ENCODE results near the gene SPAG4. TPM values are rescaled to one million over a fixed set of nuclear protein-coding genes. Genes with fewer than 3 reads are reported as not detected.

SPAG4 gene
- total RNA-seq, 1 donor from 2014 or later = 2.4 TPM

DNA sequence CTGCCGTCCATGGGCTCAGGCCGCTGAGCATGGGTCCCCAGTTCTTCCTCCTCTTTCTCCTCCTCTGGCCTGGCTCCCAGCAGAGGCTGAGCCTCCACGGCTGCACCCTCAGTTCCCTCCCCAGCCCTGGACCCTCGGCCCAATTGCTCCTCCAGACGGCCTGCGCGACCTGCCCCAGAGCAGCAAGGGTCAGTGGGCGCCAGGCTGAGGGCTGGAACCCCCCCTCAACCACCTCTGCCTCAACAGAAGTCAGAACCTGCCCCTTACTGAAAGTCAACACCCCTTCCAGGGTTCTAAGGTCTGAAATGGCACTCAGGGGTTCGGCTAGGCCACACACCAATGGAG lies 15.9 kb upstream of the SPAG4 start:
- no peaks in the 10 kb centered on the region for H3K36me3 Mint-ChIP-seq
- no peak overlapping the region for H3K4me3 Mint-ChIP-seq
- no peak for DNase-seq (ENCODE audit: extremely low spot score, unreplicated experiment)
- no peaks in the 10 kb centered on the region for H3K4me1 Mint-ChIP-seq (ENCODE audit: unreplicated experiment)
- H3K27ac Mint-ChIP-seq = no peak overlapping the region
- no peaks in the 10 kb centered on the region for H3K9me3 Mint-ChIP-seq
- TF ChIP-seq, protein P1, sequence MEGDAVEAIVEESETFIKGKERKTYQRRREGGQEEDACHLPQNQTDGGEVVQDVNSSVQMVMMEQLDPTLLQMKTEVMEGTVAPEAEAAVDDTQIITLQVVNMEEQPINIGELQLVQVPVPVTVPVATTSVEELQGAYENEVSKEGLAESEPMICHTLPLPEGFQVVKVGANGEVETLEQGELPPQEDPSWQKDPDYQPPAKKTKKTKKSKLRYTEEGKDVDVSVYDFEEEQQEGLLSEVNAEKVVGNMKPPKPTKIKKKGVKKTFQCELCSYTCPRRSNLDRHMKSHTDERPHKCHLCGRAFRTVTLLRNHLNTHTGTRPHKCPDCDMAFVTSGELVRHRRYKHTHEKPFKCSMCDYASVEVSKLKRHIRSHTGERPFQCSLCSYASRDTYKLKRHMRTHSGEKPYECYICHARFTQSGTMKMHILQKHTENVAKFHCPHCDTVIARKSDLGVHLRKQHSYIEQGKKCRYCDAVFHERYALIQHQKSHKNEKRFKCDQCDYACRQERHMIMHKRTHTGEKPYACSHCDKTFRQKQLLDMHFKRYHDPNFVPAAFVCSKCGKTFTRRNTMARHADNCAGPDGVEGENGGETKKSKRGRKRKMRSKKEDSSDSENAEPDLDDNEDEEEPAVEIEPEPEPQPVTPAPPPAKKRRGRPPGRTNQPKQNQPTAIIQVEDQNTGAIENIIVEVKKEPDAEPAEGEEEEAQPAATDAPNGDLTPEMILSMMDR (conservative IDR thresholded peaks at IDR 0.05) = no peak
- H3K27me3 Mint-ChIP-seq = peaks cover 69% of the 10 kb centered on the region

DNA sequence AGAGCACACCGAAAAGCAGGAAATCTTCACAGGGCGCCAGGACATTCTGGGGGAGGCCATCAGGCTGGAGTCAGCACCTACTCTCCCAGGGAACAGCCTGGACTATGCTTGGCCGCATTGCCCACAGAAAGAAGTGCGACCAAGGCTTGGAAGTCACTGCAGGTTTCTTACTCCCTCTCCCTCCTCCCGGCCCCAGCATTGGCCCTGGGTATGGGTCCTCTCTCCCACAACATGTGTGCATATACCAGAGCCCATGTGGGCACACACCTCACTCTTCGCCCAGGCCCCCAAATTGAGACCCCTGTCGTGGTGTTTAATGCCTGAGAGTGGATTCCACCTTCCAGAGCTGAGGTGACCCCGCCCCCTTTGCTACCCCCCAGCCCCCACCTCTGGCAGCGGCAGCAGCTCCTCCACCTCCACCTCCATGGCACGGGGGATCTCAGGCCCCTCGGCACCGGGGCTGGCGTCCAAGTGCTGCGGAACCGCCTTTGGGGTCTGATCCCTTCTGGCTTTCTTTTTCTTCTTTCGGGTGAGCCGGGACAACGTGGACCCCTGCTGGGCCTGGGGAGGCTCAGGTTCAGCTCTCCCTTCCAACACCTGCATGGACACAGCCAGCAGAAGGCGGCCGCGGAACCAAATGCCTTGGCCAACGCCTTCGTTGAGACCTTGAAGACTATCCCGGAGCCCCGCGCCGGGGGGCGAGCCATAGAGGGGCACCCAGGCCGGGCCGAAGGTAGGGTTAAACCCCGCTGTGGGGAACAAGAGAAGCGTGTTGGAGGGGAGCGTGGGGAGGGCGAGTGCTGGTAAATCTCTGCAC lies 15.2 kb upstream of the SPAG4 start:
- TF ChIP-seq, protein P1 (conservative IDR thresholded peaks at IDR 0.05) = no peak
- H3K27ac Mint-ChIP-seq = no peak overlapping the region
- no peaks in the 10 kb centered on the region for H3K4me1 Mint-ChIP-seq (ENCODE audit: unreplicated experiment)
- H3K9me3 Mint-ChIP-seq = no peaks in the 10 kb centered on the region
- H3K27me3 Mint-ChIP-seq = peaks cover 75% of the 10 kb centered on the region
- H3K36me3 Mint-ChIP-seq = no peaks in the 10 kb centered on the region
- DNase-seq (ENCODE audit: extremely low spot score, unreplicated experiment) = no peak
- peak overlapping the region; percentile 85 for H3K4me3 Mint-ChIP-seq

DNA sequence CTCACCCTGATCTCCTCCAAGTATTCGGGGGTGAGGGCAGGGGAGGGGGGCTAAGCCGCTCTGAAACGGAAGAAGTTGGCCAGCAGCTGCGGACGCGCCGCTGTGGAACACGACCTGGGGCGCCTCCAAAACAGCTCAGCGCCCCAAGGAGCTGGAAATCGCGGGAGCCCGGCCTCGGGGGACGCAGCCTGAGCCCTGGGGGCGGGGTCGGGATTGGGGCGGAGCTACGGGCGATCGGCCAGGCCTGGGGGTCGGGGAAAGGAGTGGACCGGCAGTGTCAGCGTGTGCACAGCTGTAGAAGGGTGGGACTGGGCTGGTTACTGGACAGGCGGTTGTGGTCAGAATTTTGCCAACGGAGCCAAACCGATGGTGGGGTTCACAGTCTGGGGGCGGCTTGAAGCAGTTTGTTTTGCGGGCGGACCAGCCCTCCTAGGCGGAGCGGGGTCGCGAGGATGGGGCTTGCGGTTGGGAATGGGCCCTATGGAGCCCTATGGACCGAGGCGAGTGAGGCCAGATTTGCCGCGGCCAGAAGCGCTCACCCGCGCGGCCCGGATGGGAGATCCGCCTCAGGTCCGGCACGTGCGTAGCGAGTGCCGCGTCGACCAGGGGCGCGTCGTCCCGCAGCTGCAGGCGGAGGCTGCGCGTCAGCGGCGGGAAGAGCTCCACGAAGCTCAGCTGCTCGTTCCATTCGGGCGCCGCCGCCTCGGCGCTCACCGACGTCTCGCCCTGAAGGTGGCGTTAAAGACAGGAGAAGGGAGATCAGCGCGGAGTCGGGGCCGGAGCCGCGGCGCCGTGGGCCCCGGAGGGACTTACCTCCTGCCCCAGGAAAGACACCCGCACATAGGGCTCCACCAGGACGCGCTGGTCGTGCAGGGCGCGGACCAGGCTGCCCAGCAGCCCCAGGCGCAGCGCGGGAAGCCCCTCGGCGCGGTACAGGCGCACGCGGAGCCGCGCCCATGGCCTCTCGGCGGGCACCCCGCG lies 14.3 kb upstream of the SPAG4 start:
- H3K36me3 Mint-ChIP-seq = no peaks in the 10 kb centered on the region
- H3K27me3 Mint-ChIP-seq = peaks cover 75% of the 10 kb centered on the region
- no peaks in the 10 kb centered on the region for H3K4me1 Mint-ChIP-seq (ENCODE audit: unreplicated experiment)
- peak overlapping the region; percentile 62 for H3K27ac Mint-ChIP-seq
- DNase-seq (ENCODE audit: extremely low spot score, unreplicated experiment) = no peak
- TF ChIP-seq, protein P1 (conservative IDR thresholded peaks at IDR 0.05) = peak; percentile 54
- H3K9me3 Mint-ChIP-seq = no peaks in the 10 kb centered on the region
- H3K4me3 Mint-ChIP-seq = peak overlapping the region; percentile 85

DNA sequence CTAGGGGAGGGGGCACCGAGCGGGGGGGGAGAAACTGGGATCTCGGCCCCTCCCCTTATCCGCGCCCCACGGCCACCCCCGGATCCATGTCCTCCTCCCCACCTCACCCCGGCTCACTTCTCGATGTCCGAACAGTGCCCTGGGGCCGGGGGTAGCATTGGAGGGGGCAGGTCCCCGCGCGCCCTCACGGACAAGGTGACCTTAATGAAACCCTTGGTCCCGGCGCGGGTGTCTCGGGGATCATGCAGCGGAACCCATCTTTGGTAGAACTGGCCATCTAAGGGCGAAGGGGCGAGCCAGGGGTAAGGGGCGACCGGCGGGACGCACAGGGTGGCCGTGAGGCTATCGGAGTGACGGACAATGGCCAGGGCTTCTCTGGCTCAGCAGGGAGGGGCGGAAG lies 13.6 kb upstream of the SPAG4 start:
- H3K36me3 Mint-ChIP-seq = no peaks in the 10 kb centered on the region
- peaks cover 3% of the 10 kb centered on the region for H3K4me1 Mint-ChIP-seq (ENCODE audit: unreplicated experiment)
- no peak overlapping the region for H3K27ac Mint-ChIP-seq
- peak overlapping the region; percentile 34 for H3K4me3 Mint-ChIP-seq
- H3K9me3 Mint-ChIP-seq = no peaks in the 10 kb centered on the region
- H3K27me3 Mint-ChIP-seq = peaks cover 69% of the 10 kb centered on the region
- TF ChIP-seq, protein P1 (conservative IDR thresholded peaks at IDR 0.05) = no peak
- no peak for DNase-seq (ENCODE audit: extremely low spot score, unreplicated experiment)

DNA sequence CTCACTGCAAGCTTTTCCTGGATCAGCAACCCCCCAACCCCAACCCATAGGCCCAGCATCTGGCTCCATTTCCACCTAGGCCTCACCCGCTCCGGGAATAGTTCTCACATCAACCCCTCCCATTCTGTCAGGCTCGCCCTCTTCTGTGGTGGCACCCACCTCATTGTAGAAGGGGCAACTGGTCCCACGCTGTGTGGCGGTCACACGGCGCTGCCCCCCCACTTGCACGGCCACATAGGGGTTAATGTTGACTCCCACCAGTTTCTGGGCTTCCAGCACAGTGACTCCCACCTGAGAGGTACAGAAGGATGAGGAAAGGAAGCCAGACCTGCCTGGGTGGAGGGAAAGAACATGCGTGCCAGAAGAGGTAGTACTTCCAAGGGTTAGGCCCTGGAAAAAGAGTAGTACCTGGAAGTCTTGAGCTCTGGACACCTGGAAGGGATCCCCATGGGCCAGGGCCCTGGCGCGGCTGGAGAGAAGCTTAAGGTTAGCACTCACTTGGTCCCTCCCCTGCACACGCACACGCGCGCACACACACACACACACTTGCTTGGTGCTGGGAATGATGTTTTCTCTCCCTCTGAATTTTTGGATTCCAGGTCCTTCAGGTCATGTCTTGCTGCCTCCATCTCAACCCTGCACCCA lies 12.7 kb upstream of the SPAG4 start:
- no peak overlapping the region for H3K27ac Mint-ChIP-seq
- H3K4me1 Mint-ChIP-seq (ENCODE audit: unreplicated experiment) = peaks cover 5% of the 10 kb centered on the region
- peaks cover 59% of the 10 kb centered on the region for H3K27me3 Mint-ChIP-seq
- H3K9me3 Mint-ChIP-seq = no peaks in the 10 kb centered on the region
- H3K36me3 Mint-ChIP-seq = no peaks in the 10 kb centered on the region
- DNase-seq (ENCODE audit: extremely low spot score, unreplicated experiment) = no peak
- peak overlapping the region; percentile 76 for H3K4me3 Mint-ChIP-seq
- TF ChIP-seq, protein P1 (conservative IDR thresholded peaks at IDR 0.05) = no peak
